OCI-LY1 (cell line): ENCODE data around the gene RASA3.

Experiments used
- EZH2 ChIP-seq: fragments of 200-600 bp; sonication (generic), shearing (Covaris generic); IDR thresholded peaks from 2 replicates; pipeline ENCODE4 v1.8.0; 2017; ENCODE audit warnings: borderline replicate concordance, mixed run types, mild to moderate bottlenecking, antibody characterized with exemption, low read length, moderate library complexity, mixed read lengths
- TF ChIP-seq, protein P1 (sequence below): fragments of 200-600 bp; sonication (generic), shearing (Covaris generic); IDR thresholded peaks from 2 replicates; pipeline ENCODE4 v1.5.1; 2017; ENCODE audit warnings: mild to moderate bottlenecking, antibody characterized with exemption, low read length, moderate library complexity, mixed read lengths

DNA sequence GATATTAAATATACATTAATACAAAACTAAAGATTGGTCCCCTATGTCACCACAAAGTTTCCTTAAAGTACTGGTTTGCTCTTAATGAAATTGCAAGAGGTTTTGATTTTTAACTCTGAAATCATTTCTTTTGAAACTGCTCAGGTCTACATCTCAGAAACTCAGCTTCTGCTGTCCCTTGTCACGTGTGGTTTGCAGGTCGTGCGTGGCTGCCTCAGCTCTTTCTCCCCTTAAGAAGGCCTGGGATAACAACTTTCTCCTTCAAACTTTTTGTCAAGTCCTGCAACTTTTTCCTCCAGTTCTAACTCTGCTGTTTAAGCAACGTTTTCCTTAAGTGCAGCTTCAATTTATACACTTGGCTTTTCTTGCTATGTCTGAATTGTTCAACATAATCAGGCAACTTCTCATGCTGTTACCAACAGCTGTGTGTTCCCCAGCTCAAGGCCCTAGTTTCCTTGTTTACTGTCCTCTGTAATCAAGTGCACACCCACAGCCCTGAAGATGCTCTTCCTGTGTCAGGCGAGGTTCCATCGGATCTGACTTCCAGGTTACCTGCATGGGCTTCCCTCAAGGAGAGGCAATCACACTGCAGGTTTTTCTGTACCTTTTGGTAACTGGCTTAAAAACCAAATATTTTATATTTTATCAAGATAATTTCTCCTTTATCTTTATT lies 172.0 kb downstream of the RASA3 start:
- TF ChIP-seq, protein P1, sequence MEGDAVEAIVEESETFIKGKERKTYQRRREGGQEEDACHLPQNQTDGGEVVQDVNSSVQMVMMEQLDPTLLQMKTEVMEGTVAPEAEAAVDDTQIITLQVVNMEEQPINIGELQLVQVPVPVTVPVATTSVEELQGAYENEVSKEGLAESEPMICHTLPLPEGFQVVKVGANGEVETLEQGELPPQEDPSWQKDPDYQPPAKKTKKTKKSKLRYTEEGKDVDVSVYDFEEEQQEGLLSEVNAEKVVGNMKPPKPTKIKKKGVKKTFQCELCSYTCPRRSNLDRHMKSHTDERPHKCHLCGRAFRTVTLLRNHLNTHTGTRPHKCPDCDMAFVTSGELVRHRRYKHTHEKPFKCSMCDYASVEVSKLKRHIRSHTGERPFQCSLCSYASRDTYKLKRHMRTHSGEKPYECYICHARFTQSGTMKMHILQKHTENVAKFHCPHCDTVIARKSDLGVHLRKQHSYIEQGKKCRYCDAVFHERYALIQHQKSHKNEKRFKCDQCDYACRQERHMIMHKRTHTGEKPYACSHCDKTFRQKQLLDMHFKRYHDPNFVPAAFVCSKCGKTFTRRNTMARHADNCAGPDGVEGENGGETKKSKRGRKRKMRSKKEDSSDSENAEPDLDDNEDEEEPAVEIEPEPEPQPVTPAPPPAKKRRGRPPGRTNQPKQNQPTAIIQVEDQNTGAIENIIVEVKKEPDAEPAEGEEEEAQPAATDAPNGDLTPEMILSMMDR, result no peak
- TF ChIP-seq EZH2, result no peak
